GM03348 (cell line): ENCODE measurements around the gene LCN15.
"Not testable (repeated sequence)": the region's sequence is repeated elsewhere in the genome, so short reads cannot be mapped to it uniquely, and the experiment has no call there.

Experiments
- DNase-seq: peaks from one replicate; pipeline ENCODE4 v3.0.0; 2012; ENCODE audit warnings: low spot score

LCN15 gene

DNA sequence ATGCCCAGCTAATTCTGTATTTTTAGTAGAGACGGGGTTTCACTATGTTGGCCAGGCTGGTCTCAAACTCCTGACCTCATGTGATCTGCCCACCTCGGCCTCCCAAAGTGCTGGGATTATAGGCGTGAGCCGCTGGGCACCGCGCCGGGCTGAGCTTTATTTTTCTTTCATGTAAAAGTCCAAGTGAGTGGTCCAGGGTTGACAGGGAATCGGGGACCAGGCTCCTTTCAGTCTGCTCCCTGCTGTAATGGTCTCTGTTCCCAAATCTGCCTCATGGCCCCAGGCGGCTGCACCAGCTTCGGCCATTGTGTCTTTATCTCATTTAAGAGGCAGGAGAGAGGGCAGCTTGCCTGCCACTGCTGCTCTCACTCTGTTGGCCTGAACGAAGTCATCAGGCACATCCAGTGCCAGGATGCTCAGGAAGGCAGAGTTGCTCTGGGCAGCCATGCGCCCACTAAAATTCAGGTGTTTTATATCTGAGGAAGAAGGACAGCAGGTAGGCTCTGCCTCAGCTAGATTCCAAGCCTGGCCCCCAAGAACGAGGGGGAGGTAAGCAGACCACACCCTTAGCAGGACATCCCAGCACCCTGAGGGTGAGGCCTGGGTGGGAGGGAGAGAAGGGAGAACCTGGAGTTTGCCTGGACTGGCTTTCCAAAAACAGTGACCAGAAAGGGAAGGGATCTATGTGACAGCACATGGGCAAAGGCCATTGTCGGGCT is 30.1 kb upstream of the LCN15 start:
- DNase-seq, result no peak

DNA sequence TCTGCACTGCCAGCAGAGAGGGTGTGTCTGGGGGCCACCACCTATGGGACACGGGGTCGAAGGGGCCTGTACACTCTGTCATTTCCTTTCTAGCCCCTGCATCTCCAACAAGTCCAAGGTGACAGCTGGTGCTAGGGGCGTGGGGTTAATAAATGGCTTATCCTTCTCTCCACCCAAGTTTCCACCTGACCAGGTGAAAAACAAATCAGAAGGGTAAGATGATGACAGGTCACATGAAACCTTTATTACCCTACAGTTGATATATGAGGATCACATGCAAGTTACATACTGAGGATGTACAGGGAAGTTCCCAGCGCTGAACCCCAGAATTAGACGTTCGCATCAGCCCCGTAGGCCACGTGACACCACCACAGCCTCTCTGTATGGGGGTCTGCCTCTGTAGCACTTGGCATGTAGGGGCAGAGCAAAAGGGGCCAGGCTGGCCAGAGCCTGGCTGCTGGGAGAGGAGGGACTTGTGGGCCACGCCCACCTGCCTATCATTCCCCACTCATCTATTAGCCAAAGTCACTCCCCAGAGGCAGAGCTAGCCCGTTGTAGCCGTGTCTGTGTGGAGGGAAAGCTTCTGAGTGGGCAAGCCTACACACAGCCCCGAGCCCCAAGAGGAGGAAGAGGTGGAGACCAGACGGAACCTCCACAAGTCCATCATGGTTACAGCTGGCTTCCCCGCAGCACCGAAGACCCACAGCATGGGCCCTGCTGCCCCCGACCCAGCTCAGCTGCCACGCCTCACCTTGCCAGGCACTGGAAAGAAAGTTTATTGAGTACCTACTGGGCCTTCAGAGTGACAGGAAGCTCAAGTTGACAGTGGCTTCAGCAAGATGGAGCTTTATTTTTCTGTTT is 29.0 kb upstream of the LCN15 start:
- DNase-seq, result no peak

DNA sequence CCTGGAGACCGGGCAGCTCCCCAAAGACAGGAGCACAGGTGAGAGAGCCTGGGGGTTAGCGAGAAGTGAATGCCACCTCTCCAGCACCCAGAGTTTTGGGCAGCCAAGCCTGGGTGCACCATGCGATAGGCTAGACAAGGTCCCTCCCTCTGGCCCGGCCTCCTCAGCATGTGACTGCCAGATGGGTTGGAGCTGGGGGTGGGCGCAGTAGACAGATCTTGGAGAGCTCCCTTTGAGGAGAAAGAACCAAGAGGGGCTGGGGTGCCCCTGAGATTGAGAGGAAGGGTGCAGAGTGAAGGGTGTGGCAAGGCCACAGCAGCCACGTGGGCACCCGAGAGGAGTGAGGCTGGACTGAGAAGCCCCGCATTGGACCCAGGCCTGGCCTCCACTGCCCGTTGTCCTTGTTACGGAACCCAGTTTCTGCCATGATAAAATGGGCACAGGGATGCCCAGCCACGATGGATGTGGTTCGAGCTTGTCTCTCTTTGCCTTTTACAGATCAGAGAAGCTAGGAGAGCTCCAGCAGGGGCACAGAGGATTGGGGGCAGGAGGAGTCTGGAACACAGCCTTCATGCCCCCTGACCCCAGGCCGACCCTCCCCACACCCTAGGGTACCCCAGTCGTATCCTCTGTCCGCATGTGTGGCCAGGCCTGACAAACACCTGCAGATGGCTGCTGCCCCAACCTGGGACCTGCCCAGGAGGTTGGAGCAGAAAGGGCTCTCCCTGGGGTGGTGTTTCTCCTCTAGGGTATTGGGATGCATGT is 28.2 kb upstream of the LCN15 start:
- no peak for DNase-seq

- DNase-seq, result peak; percentile 41
Observed at GRCh38 chr9:136791516-136792276, 27.4 kb upstream of the LCN15 start.

GRCh38 chr9:136790640-136791515 is 26.6 kb upstream of the LCN15 start, which contains the start of gene TMEM141:
TSS of gene TMEM141 (plus strand) at chr9:136791344. CDS start at chr9:136791371, 27 bp downstream.
- peak; percentile 100 for DNase-seq

GRCh38 chr9:136789523-136789937 is 25.2 kb upstream of the LCN15 start:
- DNase-seq, result no peak

GRCh38 chr9:136788644-136789522 is 24.6 kb upstream of the LCN15 start:
- not testable (repeated sequence) for DNase-seq

GRCh38 chr9:136787690-136788400 is 23.5 kb upstream of the LCN15 start:
- DNase-seq, result peak; percentile 78

- not testable (repeated sequence) for DNase-seq
Observed at GRCh38 chr9:136786983-136787382, 22.7 kb upstream of the LCN15 start.

- DNase-seq, result no peak
Observed at GRCh38 chr9:136786451-136786850, 22.1 kb upstream of the LCN15 start.

DNA sequence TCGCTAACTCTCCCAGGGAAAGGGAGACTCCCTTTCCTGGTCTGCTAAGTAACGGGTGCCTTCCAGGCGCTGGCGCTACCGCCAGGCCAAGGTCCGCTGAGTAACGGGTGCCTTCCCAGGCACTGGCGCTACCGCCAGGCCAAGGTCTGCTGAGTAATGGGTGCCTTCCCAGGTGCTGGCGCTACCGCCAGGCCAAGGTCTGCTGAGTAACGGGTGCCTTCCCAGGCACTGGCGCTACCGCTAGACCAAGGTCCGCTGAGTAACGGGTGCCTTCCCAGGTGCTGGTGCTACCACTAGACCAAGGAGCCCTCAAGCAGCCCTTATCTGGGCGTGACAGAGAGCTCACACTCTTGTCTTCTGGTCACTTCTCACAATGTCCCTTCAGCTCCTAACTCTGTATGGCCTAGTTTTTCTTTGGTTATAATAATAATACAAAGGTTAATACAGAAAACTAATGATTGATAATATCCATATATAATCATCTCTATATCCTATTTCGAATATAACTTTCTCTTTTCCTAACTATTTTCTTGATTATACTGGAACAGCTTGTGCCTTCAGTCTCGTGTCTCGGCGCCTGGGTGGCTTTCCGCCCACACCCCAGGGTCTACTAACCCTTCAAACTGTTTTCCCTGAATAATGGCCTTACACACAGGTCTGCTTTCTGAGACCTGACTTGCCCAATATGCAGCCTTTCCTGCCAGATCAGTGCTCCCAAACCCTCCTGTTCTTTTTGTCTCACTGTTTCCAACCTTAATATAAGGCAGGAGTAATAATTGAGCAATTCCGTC is 21.4 kb upstream of the LCN15 start:
- not testable (repeated sequence) for DNase-seq

- no peak for DNase-seq
Observed at GRCh38 chr9:136784997-136785361, 20.7 kb upstream of the LCN15 start.

- DNase-seq, result no peak
Observed at GRCh38 chr9:136784249-136784996, 20.1 kb upstream of the LCN15 start.

GRCh38 chr9:136782452-136782851 is 18.1 kb upstream of the LCN15 start:
- no peak for DNase-seq

- DNase-seq, result no peak
Observed at GRCh38 chr9:136779808-136780207, 15.5 kb upstream of the LCN15 start.

DNA sequence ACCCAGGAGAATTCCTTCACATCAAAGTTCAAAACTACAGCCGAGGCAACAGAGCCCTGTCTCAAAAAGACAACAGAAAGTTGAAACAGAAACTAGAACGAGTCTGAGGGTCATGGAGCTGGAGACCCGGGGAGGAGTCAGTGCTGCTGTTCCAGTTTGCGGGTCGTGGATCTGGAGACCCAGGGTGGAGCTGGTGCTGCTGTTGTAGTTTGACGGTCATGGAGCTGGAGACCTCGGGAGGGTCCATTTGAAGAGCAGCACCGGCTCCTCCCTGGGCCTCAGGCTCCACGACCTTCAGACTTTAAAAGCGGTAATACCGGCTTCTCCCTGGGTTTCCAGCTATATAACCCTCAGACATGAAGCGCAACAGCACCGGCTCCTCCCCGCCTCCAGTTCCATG is 13.0 kb upstream of the LCN15 start:
- no peak for DNase-seq

DNA sequence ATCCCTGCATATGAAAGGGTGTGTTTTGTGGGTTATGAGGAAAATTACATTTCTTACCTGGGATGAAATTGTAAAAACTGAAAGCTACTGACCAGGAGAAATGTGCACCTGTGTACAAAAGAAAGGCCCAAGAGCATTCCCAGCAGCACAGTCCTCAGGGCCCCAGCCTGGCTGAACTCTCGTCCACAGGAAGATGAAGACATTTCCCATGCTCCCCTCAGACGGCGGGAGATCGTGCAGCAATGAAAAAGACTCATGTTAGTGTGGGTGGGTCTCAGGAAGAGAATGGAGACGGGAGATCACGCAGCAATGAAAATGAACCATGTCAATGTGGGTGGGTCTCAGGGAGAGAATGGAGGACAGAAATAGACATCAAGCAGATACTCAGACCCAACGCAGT is 12.6 kb upstream of the LCN15 start:
- no peak for DNase-seq

GRCh38 chr9:136775191-136775590 is 10.9 kb upstream of the LCN15 start:
- no peak for DNase-seq
